GM19240 (cell line): ENCODE measurements around the gene CLIC4.
"Not testable (repeated sequence)": the region's sequence is repeated elsewhere in the genome, so short reads cannot be mapped to it uniquely, and the experiment has no call there.

Source experiments
- DNase-seq: peaks from one replicate; pipeline ENCODE4 v3.0.0; 2011; ENCODE audit warnings: low spot score; ENCODE audit not compliant: insufficient read length

The CLIC4 gene

DNA sequence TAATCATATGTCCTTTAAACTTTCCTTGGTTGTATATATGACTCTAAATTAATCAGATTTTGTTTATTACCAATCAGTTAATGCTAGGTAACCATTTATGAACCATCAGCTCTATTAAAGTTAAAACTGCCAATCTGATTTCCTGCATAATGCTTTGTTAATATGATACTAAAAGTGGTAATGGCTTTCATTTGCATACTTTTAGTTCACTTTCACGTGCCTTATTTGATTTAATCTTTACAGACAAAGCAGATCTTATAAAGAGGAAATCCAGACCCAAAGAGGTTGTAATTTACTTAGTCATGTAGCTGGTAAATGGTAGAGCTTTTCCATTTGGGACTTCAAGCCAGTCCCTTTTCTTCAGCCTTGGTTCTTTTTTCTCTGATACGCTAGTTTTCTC is 61.3 kb downstream of the CLIC4 start:
- DNase-seq = no peak

DNA sequence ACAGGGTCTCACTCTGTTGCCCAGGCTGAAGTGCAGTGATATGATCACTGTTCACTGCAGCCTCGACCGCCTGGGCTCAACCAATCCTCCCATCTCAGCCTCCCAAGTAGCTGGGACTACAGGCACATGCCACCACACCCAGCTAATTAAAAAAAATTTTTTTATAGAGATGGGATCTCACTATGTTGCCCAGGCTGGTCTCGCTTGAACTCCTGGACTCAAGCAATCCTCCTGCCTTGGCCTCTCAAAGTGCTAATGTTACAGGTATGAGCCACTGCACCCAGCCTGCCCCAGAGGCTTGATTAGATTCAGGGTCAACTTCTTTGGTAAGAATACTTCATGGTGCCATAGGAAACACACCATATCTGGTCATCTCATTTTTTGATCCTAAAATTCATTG is 66.2 kb downstream of the CLIC4 start:
- not testable (repeated sequence) for DNase-seq

DNA sequence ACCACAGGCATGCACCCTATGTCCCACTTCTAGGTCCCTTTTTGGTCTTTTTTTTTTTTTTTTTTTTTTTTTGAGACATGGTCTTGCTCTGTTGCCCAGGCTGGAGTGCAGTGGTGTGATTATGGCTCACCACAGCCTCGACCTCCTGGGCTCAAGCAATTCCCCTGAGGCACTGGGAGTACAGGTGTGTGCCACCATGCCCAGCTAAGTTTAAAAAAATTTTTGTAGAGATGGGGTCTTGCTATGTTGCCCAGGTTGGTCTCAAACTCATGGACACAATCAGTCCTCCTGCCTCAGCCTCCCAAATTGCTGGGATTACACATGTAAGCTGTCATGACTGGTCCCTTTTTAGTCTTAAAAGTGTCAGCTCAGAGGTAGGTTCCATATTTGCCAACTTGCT is 75.0 kb downstream of the CLIC4 start:
- DNase-seq = not testable (repeated sequence)

DNA sequence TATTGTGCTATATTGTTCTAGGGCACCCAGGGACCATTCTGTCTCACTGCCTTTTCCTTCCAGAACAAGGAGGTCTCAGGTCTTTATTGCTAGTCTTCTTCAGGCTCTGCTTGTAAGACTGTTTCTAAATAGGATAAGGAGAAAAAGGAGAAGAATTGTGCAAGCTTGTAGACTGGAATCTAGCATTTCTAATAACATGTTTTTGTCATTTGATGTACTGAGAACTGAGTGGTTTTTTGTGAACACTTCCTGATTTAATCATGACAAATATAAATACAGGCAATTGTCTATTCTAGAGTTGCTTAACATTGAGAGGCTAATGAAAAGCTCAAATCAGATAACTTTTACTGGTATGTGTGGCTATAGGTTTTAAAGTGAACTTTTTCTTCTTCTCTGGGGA is 77.6 kb downstream of the CLIC4 start:
- DNase-seq = no peak

DNA sequence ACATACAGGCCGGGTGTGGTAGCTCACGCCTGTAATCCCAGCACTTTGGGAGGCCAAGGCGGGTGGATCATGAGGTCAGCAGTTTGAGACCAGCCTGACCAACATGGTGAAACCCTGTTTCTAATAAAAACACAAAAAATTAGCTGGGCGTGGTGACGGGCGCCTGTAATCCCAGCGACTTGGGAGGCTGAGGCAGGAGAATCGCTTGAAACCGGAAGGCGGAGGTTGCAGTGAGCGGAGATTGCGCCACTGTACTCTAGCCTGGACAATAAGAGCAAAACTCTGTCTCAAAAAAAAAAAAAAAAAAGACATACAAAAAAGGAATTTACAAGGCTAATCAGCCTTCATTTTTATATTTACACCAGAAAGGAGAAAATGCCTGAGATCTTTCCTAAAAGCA is 78.2 kb downstream of the CLIC4 start:
- DNase-seq = not testable (repeated sequence)

DNA sequence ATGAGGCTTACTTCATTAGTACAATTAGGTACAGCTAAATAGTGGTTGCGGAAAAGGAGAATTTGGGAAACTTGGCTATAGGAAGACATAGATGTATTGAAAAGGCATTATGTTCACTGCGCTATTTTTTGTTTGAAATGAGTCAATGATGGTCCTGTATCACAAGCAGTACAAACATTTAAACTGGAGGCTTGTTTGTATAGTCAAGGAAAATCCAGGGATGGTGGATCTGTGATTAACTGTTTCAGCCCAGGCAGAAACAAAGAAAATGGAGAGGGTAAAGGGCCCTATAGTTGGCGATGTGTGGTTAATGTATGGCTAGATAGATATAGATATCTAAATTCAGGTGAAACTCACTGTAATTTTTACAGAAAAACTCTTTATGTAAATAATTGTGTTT is 79.9 kb downstream of the CLIC4 start:
- DNase-seq = no peak

DNA sequence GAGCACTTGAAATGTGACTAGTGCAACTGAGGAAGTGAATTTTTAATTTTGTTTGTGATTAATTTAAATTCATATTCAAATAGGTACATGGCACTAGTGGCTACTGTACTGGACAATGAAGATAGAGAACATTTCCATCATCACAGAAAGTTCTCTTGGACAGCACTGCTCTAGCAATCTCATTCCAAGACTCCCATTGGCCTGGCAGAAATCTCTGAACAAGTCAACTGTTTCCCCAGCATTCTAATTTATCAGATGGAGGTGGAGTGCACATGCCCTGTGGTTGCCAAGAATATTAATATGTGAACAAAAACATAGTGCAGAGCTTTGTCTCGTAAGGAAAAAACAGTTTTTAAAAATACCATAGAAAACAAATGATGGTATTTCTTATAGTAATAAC is 81.3 kb downstream of the CLIC4 start:
- DNase-seq = no peak

DNA sequence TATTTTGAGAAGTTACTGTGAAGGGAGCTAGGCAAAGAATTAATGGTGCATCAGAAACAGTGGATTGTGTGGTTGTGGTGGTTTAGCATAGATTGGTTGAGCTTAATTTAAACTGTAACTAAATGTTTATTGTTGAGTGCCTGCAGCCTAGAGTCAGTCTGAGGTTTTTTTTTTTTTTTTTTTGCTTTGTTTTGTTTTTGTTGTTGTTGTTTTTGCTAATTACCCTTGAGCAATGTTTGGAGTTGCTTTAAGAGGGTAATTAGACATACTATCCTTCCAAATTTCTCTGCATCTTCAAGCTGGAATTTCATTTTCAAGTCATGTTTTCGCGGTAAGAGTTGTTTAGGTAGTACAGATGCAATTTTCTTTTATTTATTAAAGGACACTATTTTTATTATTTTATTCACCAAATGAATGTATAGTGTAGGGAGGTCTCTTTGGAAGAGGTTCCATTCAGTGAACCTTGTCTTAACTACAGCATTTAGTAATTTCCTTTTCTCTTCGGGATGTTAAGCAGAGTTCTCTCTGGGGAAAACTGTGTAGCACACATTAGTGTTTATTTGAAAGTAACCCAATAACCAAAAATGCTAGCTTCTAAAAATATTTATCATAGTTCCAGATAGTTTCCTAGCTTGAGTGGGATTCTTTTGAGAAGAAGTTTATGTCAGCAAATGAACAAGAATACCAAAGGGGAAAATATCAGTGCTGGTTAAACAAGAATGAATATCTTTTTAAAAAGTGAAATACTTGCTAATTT is 82.3 kb downstream of the CLIC4 start:
- DNase-seq = no peak

DNA sequence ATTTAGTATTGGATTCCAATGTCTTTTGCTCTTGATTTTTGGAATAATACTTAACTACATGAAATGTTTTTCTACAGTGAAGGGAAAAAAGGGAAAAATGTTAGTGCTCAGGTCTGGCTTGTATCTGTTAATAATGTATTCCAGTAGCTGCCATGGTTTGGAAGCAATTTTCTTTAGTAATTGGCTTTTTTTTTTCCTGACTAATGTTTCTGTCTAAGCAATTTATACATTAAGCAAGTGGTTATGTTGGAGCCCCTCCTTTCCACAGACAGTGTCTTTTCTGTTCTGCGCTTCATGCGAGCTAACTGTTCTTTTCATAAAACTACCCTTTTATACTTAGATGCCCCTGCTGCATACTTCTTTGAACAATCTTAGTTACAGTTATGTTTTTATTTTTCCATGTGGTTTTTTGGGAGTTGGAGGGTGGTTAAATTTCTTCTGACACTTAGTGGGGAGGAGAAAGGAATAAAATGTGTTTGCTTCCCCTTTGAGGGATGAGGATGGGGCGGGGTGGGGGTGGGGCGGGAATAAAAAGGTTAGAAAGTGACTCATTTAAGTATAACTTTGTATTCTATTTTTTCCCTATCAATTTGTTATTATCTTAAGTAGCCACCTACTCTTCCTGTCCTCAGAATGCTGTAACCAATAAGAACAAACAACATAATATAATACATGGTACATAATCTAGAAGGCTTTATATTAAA is 83.1 kb downstream of the CLIC4 start:
- no peak for DNase-seq

DNA sequence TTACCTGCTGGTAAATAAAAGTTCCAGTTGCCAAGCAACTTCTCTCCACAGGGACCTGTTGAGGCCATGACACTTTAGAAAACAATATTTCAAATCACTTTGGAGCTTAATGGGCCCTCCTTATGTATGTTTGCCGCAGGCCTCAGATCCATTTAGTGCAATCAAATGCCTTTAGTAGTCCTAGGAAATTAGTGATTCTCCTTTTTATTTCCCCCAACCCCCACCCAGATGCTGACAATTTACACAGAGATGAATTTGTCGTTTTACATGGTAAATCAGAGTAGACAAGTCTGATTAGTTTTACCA is 83.6 kb downstream of the CLIC4 start:
- no peak for DNase-seq

DNA sequence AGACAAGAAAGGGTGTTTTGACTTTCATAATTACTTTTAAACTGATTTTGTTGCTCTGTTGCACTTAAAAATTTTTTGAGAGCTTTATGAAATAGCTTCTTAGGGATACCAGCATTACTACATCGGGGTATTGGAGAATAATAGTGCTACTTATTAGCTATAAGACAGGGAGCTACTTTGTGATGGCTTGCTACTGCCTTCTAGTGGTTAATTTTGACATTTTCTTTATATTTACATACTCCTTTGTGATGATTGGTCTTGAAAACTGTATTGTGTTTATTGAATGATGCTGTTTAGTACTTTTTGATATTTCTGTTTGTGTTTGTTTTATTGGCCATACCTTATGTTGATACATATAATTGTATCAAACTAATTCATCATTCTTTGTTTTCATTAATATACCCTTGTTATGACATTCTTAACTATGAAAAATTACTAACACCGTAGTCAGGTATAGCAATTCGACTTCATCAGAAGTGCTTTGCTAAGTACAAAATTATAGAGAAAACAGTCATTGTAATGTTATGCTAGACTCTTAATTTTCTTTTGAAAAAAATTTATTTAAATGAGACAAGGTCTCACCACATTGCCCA is 85.5 kb downstream of the CLIC4 start:
- peak; percentile 21 for DNase-seq

DNA sequence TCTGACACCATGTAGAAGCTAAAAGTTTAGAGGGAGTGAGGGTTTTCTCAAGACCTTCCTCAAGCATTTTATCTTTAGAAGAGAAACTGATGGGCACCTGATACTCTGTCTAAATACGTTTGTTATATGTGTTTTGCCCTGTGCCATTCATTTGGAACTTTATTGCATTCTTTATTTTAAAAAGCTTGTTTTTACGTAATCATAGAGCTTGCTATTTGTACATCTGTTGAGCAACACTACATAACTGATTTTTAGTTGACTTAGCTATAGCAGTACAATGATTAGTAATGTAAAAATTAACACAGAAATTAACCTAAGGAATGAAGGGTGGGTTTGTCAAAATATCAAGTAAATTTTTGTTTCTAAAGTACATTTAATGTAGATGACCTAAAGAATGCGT is 96.3 kb downstream of the CLIC4 start:
- DNase-seq = no peak

DNA sequence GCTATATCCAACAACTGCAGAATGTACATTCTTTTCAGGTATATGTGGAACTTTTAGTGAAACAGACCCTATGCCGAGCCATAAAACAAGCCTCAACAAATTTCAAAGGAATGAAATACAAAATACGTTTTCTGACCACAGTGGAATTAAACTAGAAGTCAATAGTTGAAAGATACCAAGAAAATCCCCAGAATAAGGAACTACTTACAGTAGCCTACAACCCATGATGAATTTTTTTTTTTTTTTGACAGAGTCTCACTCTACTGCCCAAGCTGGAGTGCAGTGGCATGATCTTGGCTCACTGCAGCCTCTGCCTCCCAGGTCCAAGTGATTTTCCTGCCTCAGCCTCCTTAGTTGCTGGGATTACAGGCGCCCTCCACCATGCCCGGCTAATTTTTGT is 101.4 kb downstream of the CLIC4 start:
- no peak for DNase-seq

DNA sequence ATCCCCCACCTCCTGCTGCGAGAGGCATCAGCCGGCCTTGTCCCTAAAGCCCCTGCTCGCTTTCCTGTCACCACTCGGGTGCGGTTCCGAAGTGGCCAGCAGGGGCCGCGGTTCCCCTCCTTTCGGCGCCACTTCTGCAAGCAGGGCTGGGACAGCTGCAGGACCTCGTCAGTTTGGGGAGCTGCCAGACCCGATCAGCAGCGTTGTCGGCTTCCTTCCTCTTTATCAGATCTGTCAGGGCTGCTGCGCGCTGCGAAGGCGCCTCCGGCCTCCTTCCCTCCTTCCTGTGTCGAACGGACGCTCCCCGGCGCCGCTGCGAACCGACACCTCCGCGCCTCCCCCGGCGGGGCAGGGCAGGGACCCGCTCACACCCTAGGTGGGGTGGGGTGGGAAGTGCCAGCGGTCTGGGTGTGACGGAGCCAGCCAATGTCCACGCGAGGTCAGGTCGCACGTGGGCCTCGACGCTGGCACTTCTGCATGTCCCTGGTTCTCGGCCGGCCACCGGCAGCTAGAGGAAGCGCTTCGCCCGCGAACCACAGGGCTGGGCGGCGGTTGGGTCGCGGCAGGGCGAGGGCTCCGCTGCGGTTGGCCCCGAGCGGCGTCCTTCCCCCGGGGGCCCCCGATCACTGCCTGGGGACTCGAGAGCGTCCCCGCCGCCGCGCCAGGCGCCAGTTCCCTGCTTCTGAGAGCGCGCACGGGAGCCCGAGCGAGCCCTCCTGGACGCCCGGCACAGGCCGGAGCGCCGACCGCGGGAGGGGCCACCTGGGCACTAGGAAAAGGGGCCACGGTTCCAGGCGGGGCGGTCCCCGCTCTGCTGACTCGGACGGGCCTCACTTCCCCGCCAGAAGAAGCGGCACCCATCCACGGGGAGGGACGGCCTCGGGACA is 103.0 kb downstream of the CLIC4 start:
- DNase-seq = peak; percentile 69

DNA sequence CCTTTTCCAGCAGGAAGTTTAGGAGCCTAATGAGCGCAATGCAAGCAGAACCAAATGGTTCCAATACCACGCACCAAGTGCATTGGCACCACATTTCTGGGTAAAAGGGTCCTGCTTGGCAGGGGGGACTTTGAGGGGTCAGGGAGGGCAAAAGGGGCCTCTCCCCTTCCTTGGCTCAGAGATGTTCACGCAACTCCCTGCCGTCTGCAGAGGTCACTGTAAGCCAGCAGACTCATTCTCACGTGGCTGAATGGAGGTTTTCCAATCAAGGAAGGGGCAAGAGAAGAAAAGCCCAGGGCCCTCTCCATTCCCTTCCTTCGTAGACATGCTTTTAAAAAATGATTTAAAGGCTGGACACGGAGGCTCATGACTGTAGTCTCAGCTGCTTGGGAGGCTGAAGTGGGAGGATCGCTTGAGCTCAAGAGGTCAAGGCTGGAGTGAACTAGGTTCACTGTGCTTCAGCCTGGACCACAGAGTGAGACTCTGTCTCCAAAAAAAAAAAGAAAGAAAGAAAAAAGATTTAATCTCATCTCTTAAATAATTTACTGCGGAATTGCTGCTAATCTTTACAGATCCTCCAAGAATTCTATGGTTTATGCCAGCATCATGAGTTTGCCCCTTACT is 104.5 kb downstream of the CLIC4 start:
- DNase-seq = no peak

DNA sequence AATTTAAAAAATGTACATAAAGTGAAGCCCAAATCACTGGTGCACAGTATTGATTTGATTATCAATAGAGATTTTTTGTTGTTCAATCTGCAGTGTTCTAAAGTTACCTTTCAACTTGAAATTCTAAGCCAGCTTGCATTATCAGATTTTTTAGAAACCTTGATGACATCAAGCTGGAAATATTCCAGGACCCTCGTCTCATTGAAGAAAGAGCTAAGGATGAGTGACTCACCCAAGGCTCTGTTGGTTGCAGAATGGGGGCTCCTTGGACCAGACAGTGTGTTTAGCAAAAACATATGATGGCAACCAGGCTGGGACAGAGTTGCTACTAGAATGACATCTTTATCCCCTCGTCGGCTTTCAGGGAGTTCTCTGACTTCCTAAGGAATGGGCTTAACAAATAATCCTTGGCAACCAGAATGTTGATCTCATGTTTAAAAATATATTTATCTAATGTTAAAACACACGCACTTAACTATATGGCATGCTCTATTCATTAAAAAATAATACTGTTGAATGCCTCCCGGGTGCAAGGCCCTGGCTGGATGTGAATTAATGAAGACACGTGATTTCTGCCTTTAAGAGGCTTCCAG is 105.2 kb downstream of the CLIC4 start:
- DNase-seq = no peak

DNA sequence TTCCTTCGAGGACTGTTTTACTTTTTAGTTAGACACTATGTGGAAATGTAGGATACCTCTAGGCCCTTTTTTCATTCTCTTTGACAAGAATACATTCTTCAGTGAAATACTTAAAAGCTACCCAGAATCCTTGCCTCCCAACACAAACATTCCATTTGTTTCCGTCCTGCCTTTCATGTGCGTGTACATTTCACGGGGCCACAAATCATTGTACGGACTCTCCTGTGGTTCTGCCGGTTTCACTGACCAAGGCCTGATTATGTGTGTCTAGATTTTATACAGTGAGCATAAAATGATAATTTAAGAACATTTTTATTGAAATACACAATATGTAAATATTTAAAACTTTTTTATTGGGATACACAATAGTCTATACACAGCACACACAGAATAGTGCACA is 108.4 kb downstream of the CLIC4 start:
- DNase-seq = no peak

DNA sequence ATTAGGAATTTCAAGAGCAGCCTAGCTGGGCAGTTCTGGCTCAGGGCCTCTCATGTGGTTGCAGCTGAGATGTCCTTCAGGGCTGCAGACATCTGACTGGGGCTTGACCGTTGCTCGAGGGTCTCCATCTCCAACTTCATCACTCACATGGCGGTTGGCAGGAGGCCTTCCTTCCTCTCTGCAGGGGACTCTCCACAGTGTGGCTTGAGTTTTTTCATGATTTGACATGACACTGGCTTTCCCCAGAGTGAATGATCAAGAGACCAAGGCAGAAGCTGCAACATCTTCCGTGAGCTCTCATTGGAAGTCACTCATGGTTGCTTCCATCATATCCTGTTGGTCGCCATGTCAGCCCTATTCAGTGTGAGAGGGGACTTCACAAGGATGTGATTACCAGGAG is 110.2 kb downstream of the CLIC4 start:
- DNase-seq = no peak

DNA sequence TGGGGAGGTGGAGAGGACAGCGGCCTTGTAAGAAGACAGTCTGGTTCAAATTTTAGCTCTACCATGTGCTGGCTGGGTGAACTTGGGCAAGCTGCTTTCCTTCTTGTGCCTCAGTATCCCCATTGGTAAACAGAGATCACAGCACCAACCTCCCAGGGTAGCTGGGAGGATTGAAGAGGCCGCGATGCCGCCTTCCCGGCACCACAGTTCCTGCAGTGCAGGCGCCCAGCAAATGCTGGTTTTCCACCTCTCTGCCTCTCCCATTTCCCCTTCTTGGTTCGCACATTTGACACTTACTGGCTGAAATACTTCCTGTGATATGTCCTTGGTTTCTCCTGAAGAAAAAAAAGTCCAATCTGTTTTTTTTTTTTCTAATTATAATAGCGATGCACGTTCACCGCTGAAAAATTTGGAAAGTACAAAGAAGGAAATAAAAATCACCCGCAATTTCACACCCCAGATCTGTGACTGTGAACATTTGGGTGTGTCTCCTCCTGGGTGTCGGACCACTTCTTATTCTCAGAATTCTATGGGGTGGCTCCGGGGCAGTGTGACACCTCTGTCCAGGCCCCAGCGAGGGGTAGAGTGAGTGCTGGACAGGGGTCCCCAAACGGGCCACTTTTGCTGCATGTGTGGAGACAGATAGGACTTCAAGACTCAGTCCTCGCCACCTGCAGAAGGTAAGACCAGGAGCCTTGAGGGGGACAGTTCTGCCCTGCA is 111.7 kb downstream of the CLIC4 start:
- no peak for DNase-seq

DNA sequence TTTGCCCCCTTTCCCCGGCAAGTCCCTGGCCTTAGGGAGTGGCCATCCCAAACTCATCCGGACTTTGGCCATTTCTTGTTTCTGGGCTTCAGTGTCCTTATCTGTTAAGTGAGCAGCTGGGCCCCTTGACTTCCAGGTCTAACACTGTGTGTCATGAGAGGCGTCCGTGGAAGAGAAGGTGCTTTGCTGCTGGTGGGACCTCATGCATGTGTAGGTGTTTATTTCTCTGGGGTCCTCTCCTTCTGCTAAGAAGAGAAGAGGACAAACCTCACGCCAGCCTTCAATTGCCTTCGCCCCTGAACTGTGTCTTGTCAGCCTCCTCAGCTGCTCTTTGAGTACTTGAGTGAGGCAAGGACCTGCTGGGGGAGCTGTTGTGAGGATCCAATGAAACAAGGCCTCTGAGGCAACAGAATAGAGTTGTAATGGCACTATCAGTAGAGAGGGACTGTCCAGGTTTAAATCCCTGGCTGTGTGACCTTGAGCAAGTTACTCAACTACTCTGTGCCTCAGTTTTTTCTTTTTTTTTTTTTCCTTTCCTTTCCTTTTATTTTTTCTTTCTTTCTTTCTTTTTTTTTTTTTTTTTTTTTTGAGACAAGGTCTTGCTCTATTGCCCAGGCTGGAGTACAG is 112.4 kb downstream of the CLIC4 start:
- no peak for DNase-seq
